ENCODE measurements around the gene RPL12.

- TF ChIP-seq POLR2A (IDR thresholded peaks at IDR 0.05) (no peak), CTCF (IDR thresholded peaks at IDR 0.05) (no peak)
These were observed 1.5 kb upstream of the RPL12 start for GRCh38 chr9:127452691-127453090.
